K562 (cell line): ENCODE measurements around the gene POLR3GL. TPM values are rescaled to one million over a fixed set of nuclear protein-coding genes. Genes with fewer than 3 reads are reported as not detected.

Source experiments
- ATAC-seq: fragments of 200-7000 bp; cut with Tn5 transposase; 3 replicates; pipeline ENCODE4 v1.9.1; 2020; ENCODE audit warnings: moderate library complexity
- BruUV-seq: library from RNA; stranded (reverse); fragments of 400-500 nt; replicated peaks from 2 replicates; lab custom pipeline; 2021; lab: Mats Ljungman, UMichigan
- CTCF ChIA-PET: fragments of 300-600 bp; formaldehyde crosslinking; extraction: SDS; loops from one replicate; lab custom pipeline; 2021; ENCODE audit warnings: low intra/inter-chr PET ratio; lab: Yijun Ruan, JAX
- POLR2A ChIA-PET: fragments of 300-600, 350-650 bp; sonication (Branson Sonifier 250); formaldehyde crosslinking; extraction: SDS; loops from one replicate; lab custom pipeline; 2021; ENCODE audit warnings: antibody characterized with exemption, inconsistent platforms; lab: Yijun Ruan, JAX
- DNase-seq, 4 experiments: peaks; one replicate each; pipeline versions ENCODE4 v3.0.0 to v3.0.0-alpha.2; 2011 to 2018; ENCODE audit warnings: low spot score in 3 of 4, mixed read lengths in 3 of 4; ENCODE audit errors: extremely low read depth in 1 of 4
- FAIRE-seq: peaks from 2 replicates; lab custom pipeline; 2011; peaks lifted over from hg19 to GRCh38; lab: Jason Lieb, UNC
- H2AFZ ChIP-seq: 2 replicates; pipeline ENCODE4 v1.6.0; 2011; ENCODE audit warnings: low read depth, low read length, control low read depth, inconsistent platforms
- H3K27ac ChIP-seq: fragments of 200-600 bp; 3 replicates; pipeline ENCODE4 v1.8.0; 2011; ENCODE audit warnings: low read depth, mild to moderate bottlenecking, control low read depth, inconsistent platforms, low read length, moderate library complexity, mixed read lengths; ENCODE audit errors: extremely low read depth
- H3K27me3 ChIP-seq, 2 experiments: fragments of 300-600 bp in 1 of 2; 2 replicates in 1 of 2; 3 replicates in 1 of 2; pipeline versions ENCODE4 v1.6.0 to v1.8.0; 2011; ENCODE audit warnings: inconsistent platforms in 2 of 2, low read length in 2 of 2, mild to moderate bottlenecking in 1 of 2, mixed read lengths in 1 of 2, moderate library complexity in 1 of 2; ENCODE audit not compliant: control insufficient read depth in 2 of 2, insufficient read depth in 2 of 2
- H3K36me3 ChIP-seq: fragments of 300-600 bp; 3 replicates; pipeline ENCODE4 v1.8.0; 2011; ENCODE audit warnings: mild to moderate bottlenecking, low read length, inconsistent platforms; ENCODE audit not compliant: control insufficient read depth, insufficient read depth
- H3K4me1 ChIP-seq, 2 experiments: fragments of 200-600 bp in 1 of 2; replicated peaks in 1 of 2; 2 replicates in 1 of 2; 3 replicates in 1 of 2; pipeline versions ENCODE4 v1.5.1 to v1.8.0; 2011; ENCODE audit warnings: inconsistent platforms in 2 of 2, low read length in 2 of 2, mild to moderate bottlenecking in 1 of 2, mixed read lengths in 1 of 2, moderate library complexity in 1 of 2; ENCODE audit not compliant: control insufficient read depth in 2 of 2, insufficient read depth in 2 of 2
- H3K4me2 ChIP-seq: 2 replicates; pipeline ENCODE4 v1.6.1; 2011; ENCODE audit warnings: low read length, control low read depth, inconsistent platforms, mixed read lengths; ENCODE audit not compliant: insufficient read depth
- H3K4me3 ChIP-seq: fragments of 200-600 bp; sonication (generic), shearing (Covaris generic); 2 replicates; pipeline ENCODE4 v1.5.1; 2016; ENCODE audit warnings: control low read depth, inconsistent platforms
- H3K79me2 ChIP-seq: fragments of 200-600 bp; 3 replicates; pipeline ENCODE4 v1.8.0; 2011; ENCODE audit warnings: low read length, inconsistent platforms; ENCODE audit not compliant: control insufficient read depth, insufficient read depth
- H3K9ac ChIP-seq, 2 experiments: 2 replicates each; pipeline versions ENCODE4 v1.6.0 to v1.6.1; 2011; ENCODE audit warnings: low read depth in 2 of 2, low read length in 2 of 2, control low read depth in 1 of 2, inconsistent platforms in 1 of 2, mild to moderate bottlenecking in 1 of 2, mixed read lengths in 1 of 2; ENCODE audit not compliant: insufficient read depth in 1 of 2
- H3K9me1 ChIP-seq: one replicate; pipeline ENCODE4 v1.6.0; 2011; ENCODE audit warnings: inconsistent platforms, mild to moderate bottlenecking, low read length, moderate library complexity; ENCODE audit not compliant: control insufficient read depth, insufficient read depth
- H3K9me3 ChIP-seq: replicated peaks from 2 replicates; pipeline ENCODE4 v1.5.1; 2011; ENCODE audit warnings: low read depth, low read length, inconsistent platforms; ENCODE audit not compliant: control insufficient read depth, insufficient read depth
- H4K20me1 ChIP-seq: replicated peaks from 2 replicates; pipeline ENCODE4 v1.6.1; 2011; ENCODE audit warnings: low read length, inconsistent platforms, mixed read lengths; ENCODE audit not compliant: control insufficient read depth, insufficient read depth
- FOXJ2 ChIP-seq: fragments of 200-800 bp; sonication (Bioruptor generic); IDR thresholded peaks from 2 replicates; pipeline ENCODE4 v1.6.1; 2016; ENCODE audit warnings: missing genetic modification characterization, missing compliant biosample characterization
- NFE2L1 ChIP-seq: fragments of 450-650 bp; IDR thresholded peaks from 2 replicates; pipeline ENCODE4 v1.6.1; 2016; ENCODE audit warnings: missing genetic modification characterization, low read depth, mild to moderate bottlenecking, missing compliant biosample characterization, moderate library complexity, borderline replicate concordance
- POLR2B ChIP-seq: fragments of 450-650 bp; IDR thresholded peaks from 2 replicates; pipeline ENCODE4 v1.6.1; 2018; ENCODE audit warnings: low read depth; ENCODE audit not compliant: partially characterized antibody
- ZNF778 ChIP-seq: fragments of 450-650 bp; formaldehyde crosslinking; IDR thresholded peaks from 2 replicates; pipeline ENCODE4 v1.4.0; 2020; ENCODE audit warnings: mild to moderate bottlenecking, moderate library complexity
- WGBS: fragments of 100-300 bp; shearing (Covaris generic); methylation state at CpG from one replicate; pipeline ENCODE4 v1.1.6; 2016; ENCODE audit warnings: low coverage, mixed read lengths; ENCODE audit not compliant: insufficient coverage; ENCODE audit errors: missing lambda C conversion rate; 5-methylcytosine and 5-hydroxymethylcytosine counted together
- in situ Hi-C: fragments of 300-500 bp; cut with MboI; formaldehyde crosslinking; loops from 4 replicates; pipeline ENCODE4 v1.15.0; 2018; ENCODE audit warnings: inconsistent platforms, mixed read lengths
- intact Hi-C: fragments of 100-400 bp; cut with micrococcal nuclease; formaldehyde crosslinking; loops from 2 replicates; pipeline ENCODE4 v1.14.2; 2022
- polyA plus RNA-seq, 8 experiments: library from polyadenylated mRNA; depleted of rRNA in 4 of 8; stranded (reverse) in 5 of 8; unstranded in 3 of 8; fragments of >200 nt; fragmentation: Nextera tagmentation in 2 of 8; fragmentation: Illumina TruSeq in 1 of 8; extraction: Ambion mirVana in 2 of 8; extraction: Trizol in 1 of 8; gene quantifications; 2 replicates each; pipeline versions ENCODE4 v1.2.1 to v1.2.3, GENCODE V29; 2011 to 2014; ENCODE audit warnings: inconsistent platforms in 1 of 8, missing spikeins in 1 of 8
- total RNA-seq, 7 experiments: library from RNA; depleted of rRNA in 6 of 7; stranded (reverse); fragments of >200 nt in 6 of 7; fragmentation: Illumina TruSeq in 2 of 7; extraction: Trizol in 2 of 7; gene quantifications; 2 replicates each; pipeline versions ENCODE4 v1.2.1 to v1.2.3, GENCODE V29; 2011 to 2021; ENCODE audit warnings: low replicate concordance in 1 of 7
- TF ChIP-seq, protein P1 (sequence below): fragments of 250-450 bp; sonication (Bioruptor Pico); IDR thresholded peaks from 2 replicates; pipeline ENCODE4 v1.5.0; 2020; ENCODE audit warnings: mild to moderate bottlenecking
- TF ChIP-seq, protein P2 (sequence below), 3 experiments: fragments of 200-800 bp in 1 of 3; fragments of 250-450 bp in 1 of 3; fragments of 450-650 bp in 1 of 3; sonication (Bioruptor Pico) in 1 of 3; sonication (Bioruptor generic) in 1 of 3; formaldehyde crosslinking in 1 of 3; IDR thresholded peaks; 2 replicates each; pipeline versions ENCODE4 v1.6.1 to v1.8.0; 2016 to 2022; ENCODE audit warnings: mild to moderate bottlenecking in 2 of 3, missing genetic modification characterization in 2 of 3, missing compliant biosample characterization in 1 of 3, moderate library complexity in 1 of 3

The POLR3GL gene
- total and polyA plus RNA-seq, 9 of the 15 experiments (the other 6 are each of a cell fraction or from before 2014, with no cell fraction given): 14.6 to 48.4 (median 38.2) TPM

- TF ChIP-seq, protein P1, sequence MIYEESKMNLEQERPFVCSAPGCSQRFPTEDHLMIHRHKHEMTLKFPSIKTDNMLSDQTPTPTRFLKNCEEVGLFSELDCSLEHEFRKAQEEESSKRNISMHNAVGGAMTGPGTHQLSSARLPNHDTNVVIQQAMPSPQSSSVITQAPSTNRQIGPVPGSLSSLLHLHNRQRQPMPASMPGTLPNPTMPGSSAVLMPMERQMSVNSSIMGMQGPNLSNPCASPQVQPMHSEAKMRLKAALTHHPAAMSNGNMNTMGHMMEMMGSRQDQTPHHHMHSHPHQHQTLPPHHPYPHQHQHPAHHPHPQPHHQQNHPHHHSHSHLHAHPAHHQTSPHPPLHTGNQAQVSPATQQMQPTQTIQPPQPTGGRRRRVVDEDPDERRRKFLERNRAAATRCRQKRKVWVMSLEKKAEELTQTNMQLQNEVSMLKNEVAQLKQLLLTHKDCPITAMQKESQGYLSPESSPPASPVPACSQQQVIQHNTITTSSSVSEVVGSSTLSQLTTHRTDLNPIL (CRISPR knock-in tag): no peak
Measured at GRCh38 chr1:145978854-145979745, 14.6 kb downstream of the POLR3GL start (continued).

DNA sequence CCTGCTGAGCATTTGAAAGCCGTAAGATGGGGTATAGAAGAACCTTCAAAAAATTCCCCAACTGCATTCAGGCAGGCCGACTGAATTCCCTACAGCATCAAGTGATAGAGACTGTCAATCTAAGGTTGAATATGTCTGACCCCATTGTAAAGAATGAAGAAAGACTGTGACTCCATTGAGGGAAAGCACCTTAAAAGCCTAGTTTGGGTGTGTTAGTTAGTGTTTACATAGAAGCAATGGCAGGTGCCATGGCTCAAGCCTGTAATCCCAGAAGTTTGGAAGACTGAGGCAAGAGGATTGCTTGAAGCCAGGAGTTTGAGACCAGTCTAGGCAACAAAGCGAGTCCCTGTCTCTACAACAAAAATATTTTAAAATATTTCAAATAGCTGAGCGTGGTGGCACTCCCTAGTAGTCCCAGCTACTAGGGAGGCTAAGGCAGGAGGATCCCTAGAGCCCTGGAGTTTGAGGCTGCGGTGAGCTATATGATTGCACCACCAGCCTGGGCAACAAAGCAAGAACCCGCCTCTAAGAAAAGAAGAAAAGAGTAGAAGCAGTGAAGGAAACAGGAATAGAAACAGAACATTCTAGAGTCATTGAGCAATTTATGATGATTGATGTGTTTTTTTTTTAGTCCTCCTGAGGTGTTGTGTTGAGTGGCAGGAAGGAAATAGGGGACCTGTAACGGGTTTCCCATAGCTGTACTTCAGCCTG is 15.4 kb downstream of the POLR3GL start:
- Histone ChIP-seq H3K79me2 (peaks cover 25% of the 10 kb centered on the region), H3K4me1 (peaks cover 25 to 67% of the 10 kb centered on the region in 2 experiments), H3K4me3 (no peak overlapping the region), H3K9me3 (no peaks in the 10 kb centered on the region), H3K36me3 (peaks cover 16% of the 10 kb centered on the region), H3K27ac (peak overlapping the region; percentile 96), H3K27me3 (no peaks in the 10 kb centered on the region), H3K9me1 (no peaks in the 10 kb centered on the region), H4K20me1 (no peaks in the 10 kb centered on the region), H3K4me2 (peak overlapping the region; percentile 76), H2AFZ (peak overlapping the region; percentile 72), H3K9ac (peak overlapping the region in 1 of 2 experiments; percentile 81; a peak in 3 of 4 replicates)
- ChIA-PET POLR2A (interaction anchor here (0.6 to 15.5 kb wide), 14 partner anchors 13 to 134 kb away, joined by 3 to 320 read pairs (median 4); partner anchors contain the start of genes ANKRD34A, LIX1L, NUDT17 and POLR3GL), CTCF (interaction anchor here (3.2 to 3.8 kb wide), 2 partner anchors 27 to 33 kb away, joined by 17 to 37 read pairs; no protein-coding TSS in a partner anchor)
- WGBS: 13% methylated on average over 7 of the region's 7 CpGs
- FAIRE-seq: no peak
- ATAC-seq: peak; percentile 3; the same call in 2 of the 3 replicates
- in situ Hi-C loops (no loop called here), intact Hi-C loops (loop anchor here (1.0 kb wide), 3 partner anchors 10 to 16 kb away; partner anchors contain the start of genes ANKRD34A, POLR3GL and TXNIP)
- DNase-seq: no peak
- BruUV-seq: TSS peak; percentile 63
- TF ChIP-seq, protein P2, sequence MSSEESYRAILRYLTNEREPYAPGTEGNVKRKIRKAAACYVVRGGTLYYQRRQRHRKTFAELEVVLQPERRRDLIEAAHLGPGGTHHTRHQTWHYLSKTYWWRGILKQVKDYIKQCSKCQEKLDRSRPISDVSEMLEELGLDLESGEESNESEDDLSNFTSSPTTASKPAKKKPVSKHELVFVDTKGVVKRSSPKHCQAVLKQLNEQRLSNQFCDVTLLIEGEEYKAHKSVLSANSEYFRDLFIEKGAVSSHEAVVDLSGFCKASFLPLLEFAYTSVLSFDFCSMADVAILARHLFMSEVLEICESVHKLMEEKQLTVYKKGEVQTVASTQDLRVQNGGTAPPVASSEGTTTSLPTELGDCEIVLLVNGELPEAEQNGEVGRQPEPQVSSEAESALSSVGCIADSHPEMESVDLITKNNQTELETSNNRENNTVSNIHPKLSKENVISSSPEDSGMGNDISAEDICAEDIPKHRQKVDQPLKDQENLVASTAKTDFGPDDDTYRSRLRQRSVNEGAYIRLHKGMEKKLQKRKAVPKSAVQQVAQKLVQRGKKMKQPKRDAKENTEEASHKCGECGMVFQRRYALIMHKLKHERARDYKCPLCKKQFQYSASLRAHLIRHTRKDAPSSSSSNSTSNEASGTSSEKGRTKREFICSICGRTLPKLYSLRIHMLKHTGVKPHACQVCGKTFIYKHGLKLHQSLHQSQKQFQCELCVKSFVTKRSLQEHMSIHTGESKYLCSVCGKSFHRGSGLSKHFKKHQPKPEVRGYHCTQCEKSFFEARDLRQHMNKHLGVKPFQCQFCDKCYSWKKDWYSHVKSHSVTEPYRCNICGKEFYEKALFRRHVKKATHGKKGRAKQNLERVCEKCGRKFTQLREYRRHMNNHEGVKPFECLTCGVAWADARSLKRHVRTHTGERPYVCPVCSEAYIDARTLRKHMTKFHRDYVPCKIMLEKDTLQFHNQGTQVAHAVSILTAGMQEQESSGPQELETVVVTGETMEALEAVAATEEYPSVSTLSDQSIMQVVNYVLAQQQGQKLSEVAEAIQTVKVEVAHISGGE (CRISPR knock-in tag; IDR thresholded peaks at IDR 0.05): peak in 1 of 3 experiments; percentile 74; a peak in 1 of 6 replicates
- TF ChIP-seq FOXJ2 (tag) (no peak), POLR2B (peak; percentile 29), ZNF778 (no peak), NFE2L1 (no peak)
